HEK293 (cell line): Measurements from ENCODE around the gene RAB40C.

Experiments
- CTCF ChIA-PET: fragments of 350-600 bp; formaldehyde crosslinking; extraction: SDS; loops from one replicate; lab custom pipeline; 2021; ENCODE audit warnings: antibody characterized with exemption; lab: Yijun Ruan, JAX
- POLR2A ChIA-PET: fragments of 300-600 bp; formaldehyde crosslinking; extraction: SDS; loops from one replicate; lab custom pipeline; 2020; ENCODE audit warnings: antibody characterized with exemption, inconsistent platforms; lab: Yijun Ruan, JAX
- H3K27ac ChIP-seq: fragments of 200-500 bp; sonication (Bioruptor generic); 2 replicates; pipeline ENCODE4 v1.5.1; 2014; ENCODE audit warnings: low read depth, low read length, control low read depth, inconsistent platforms; ENCODE audit errors: extremely low read depth
- H3K36me3 ChIP-seq, 2 experiments: fragments of 200-500 bp in 1 of 2; sonication (Bioruptor generic) in 1 of 2; 1 replicate in 1 of 2; 2 replicates in 1 of 2; pipeline ENCODE4 v1.5.1; 2014 to 2017; ENCODE audit warnings: inconsistent platforms in 2 of 2, low read length in 2 of 2; ENCODE audit not compliant: control insufficient read depth in 2 of 2, insufficient read depth in 1 of 2
- H3K4me1 ChIP-seq: fragments of 200-500 bp; sonication (Bioruptor generic); 2 replicates; pipeline ENCODE4 v1.5.1; 2014; ENCODE audit warnings: mild to moderate bottlenecking, low read length, inconsistent platforms; ENCODE audit not compliant: control insufficient read depth, insufficient read depth
- H3K4me3 ChIP-seq: 2 replicates; pipeline ENCODE4 v1.5.1; 2011; ENCODE audit warnings: low read depth, mild to moderate bottlenecking, control low read depth, low read length, moderate library complexity
- H3K9me3 ChIP-seq: fragments of 200-500 bp; sonication (Bioruptor generic); 2 replicates; pipeline ENCODE4 v1.5.1; 2014; ENCODE audit warnings: low read depth, low read length, inconsistent platforms; ENCODE audit not compliant: control insufficient read depth, insufficient read depth
- BCL11B ChIP-seq: fragments of 450-650 bp; formaldehyde crosslinking; IDR thresholded peaks from 2 replicates; pipeline ENCODE4 v1.5.1; 2016; ENCODE audit warnings: low read depth, missing biosample characterization, missing genetic modification characterization
- HOXC10 ChIP-seq: sonication (generic); formaldehyde crosslinking; IDR thresholded peaks from 2 replicates; pipeline ENCODE4 v1.8.1; 2023; ENCODE audit warnings: mild to moderate bottlenecking, missing genetic modification reagents
- SP7 ChIP-seq: fragments of 450-650 bp; formaldehyde crosslinking; IDR thresholded peaks from 2 replicates; pipeline ENCODE4 v1.5.1; 2016; ENCODE audit warnings: missing biosample characterization, missing genetic modification characterization
- TCF7L2 ChIP-seq: IDR thresholded peaks from 2 replicates; pipeline ENCODE4 v1.6.1; 2011; ENCODE audit warnings: low read depth, mild to moderate bottlenecking, inconsistent platforms, low read length, moderate library complexity, borderline replicate concordance
- TRIM28 ChIP-seq: IDR thresholded peaks from 2 replicates; pipeline ENCODE4 v1.6.1; 2011; ENCODE audit warnings: low read length, control low read depth, borderline replicate concordance
- ZBTB7A ChIP-seq: fragments of 450-650 bp; formaldehyde crosslinking; IDR thresholded peaks from 2 replicates; pipeline ENCODE4 v1.5.1; 2016; ENCODE audit warnings: low read depth, missing biosample characterization, missing genetic modification characterization
- ZNF112 ChIP-seq: fragments of 450-650 bp; formaldehyde crosslinking; IDR thresholded peaks from 2 replicates; pipeline ENCODE4 v1.5.0; 2017; ENCODE audit warnings: missing biosample characterization, missing genetic modification characterization
- ZNF155 ChIP-seq: fragments of 450-650 bp; formaldehyde crosslinking; IDR thresholded peaks from 2 replicates; pipeline ENCODE4 v1.5.1; 2016; ENCODE audit warnings: missing biosample characterization, missing genetic modification characterization
- ZNF23 ChIP-seq: fragments of 450-650 bp; formaldehyde crosslinking; IDR thresholded peaks from 2 replicates; pipeline ENCODE4 v1.5.1; 2016; ENCODE audit warnings: missing biosample characterization, missing genetic modification characterization, borderline replicate concordance
- ZNF26 ChIP-seq: fragments of 450-650 bp; formaldehyde crosslinking; IDR thresholded peaks from 2 replicates; pipeline ENCODE4 v1.5.1; 2016; ENCODE audit warnings: missing biosample characterization, missing genetic modification characterization
- ZNF266 ChIP-seq: fragments of 450-650 bp; formaldehyde crosslinking; IDR thresholded peaks from 2 replicates; pipeline ENCODE4 v1.5.1; 2016; ENCODE audit warnings: missing biosample characterization, missing genetic modification characterization, low read depth
- ZNF292 ChIP-seq: fragments of 450-650 bp; formaldehyde crosslinking; IDR thresholded peaks from 2 replicates; pipeline ENCODE4 v1.5.1; 2016; ENCODE audit warnings: low read depth, missing biosample characterization, missing genetic modification characterization, borderline replicate concordance
- ZNF311 ChIP-seq: fragments of 450-650 bp; formaldehyde crosslinking; IDR thresholded peaks from 2 replicates; pipeline ENCODE4 v1.5.1; 2017; ENCODE audit warnings: missing biosample characterization, missing genetic modification characterization, borderline replicate concordance
- ZNF404 ChIP-seq: fragments of 450-650 bp; formaldehyde crosslinking; IDR thresholded peaks from 2 replicates; pipeline ENCODE4 v1.5.1; 2017; ENCODE audit warnings: missing biosample characterization, missing genetic modification characterization
- ZNF585B ChIP-seq: fragments of 450-650 bp; formaldehyde crosslinking; IDR thresholded peaks from 2 replicates; pipeline ENCODE4 v1.5.1; 2016; ENCODE audit warnings: missing biosample characterization, missing genetic modification characterization
- ZNF610 ChIP-seq: fragments of 450-650 bp; formaldehyde crosslinking; IDR thresholded peaks from 2 replicates; pipeline ENCODE4 v1.5.1; 2016; ENCODE audit warnings: missing biosample characterization, missing genetic modification characterization, borderline replicate concordance
- ZNF623 ChIP-seq: fragments of 450-650 bp; formaldehyde crosslinking; IDR thresholded peaks from 2 replicates; pipeline ENCODE4 v1.5.1; 2016; ENCODE audit warnings: missing biosample characterization, missing genetic modification characterization
- ZNF76 ChIP-seq: fragments of 450-650 bp; formaldehyde crosslinking; IDR thresholded peaks from 2 replicates; pipeline ENCODE4; 2016; ENCODE audit warnings: low read depth, missing biosample characterization, missing genetic modification characterization, borderline replicate concordance
- TF ChIP-seq, protein P1 (sequence below): fragments of 450-650 bp; formaldehyde crosslinking; IDR thresholded peaks from 2 replicates; pipeline ENCODE4 v1.5.0; 2017; ENCODE audit warnings: missing biosample characterization, missing genetic modification characterization, borderline replicate concordance
- TF ChIP-seq, protein P2 (sequence below): fragments of 450-650 bp; formaldehyde crosslinking; IDR thresholded peaks from 2 replicates; pipeline ENCODE4 v1.5.1; 2017; ENCODE audit warnings: missing biosample characterization, mild to moderate bottlenecking, missing genetic modification characterization, moderate library complexity

RAB40C gene

GRCh38 chr16:606656-607307 is 16.9 kb downstream of the RAB40C start:
- H3K27ac ChIP-seq: no peak overlapping the region
- TF ChIP-seq ZNF26 (no peak), ZNF112 (tag by site-specific recombination) (no peak), ZNF76 (tag by site-specific recombination) (no peak), BCL11B (tag by site-specific recombination) (no peak), ZNF585B (tag by site-specific recombination) (no peak), ZNF266 (tag by site-specific recombination) (no peak), ZNF311 (tag by site-specific recombination) (no peak), ZNF623 (tag by site-specific recombination) (no peak), ZBTB7A (no peak), ZNF610 (tag by site-specific recombination) (no peak), ZNF292 (tag by site-specific recombination) (no peak), TCF7L2 (no peak)
- TF ChIP-seq, protein P1, sequence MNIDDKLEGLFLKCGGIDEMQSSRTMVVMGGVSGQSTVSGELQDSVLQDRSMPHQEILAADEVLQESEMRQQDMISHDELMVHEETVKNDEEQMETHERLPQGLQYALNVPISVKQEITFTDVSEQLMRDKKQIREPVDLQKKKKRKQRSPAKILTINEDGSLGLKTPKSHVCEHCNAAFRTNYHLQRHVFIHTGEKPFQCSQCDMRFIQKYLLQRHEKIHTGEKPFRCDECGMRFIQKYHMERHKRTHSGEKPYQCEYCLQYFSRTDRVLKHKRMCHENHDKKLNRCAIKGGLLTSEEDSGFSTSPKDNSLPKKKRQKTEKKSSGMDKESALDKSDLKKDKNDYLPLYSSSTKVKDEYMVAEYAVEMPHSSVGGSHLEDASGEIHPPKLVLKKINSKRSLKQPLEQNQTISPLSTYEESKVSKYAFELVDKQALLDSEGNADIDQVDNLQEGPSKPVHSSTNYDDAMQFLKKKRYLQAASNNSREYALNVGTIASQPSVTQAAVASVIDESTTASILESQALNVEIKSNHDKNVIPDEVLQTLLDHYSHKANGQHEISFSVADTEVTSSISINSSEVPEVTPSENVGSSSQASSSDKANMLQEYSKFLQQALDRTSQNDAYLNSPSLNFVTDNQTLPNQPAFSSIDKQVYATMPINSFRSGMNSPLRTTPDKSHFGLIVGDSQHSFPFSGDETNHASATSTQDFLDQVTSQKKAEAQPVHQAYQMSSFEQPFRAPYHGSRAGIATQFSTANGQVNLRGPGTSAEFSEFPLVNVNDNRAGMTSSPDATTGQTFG (tag by site-specific recombination): no peak
- TF ChIP-seq, protein P2, sequence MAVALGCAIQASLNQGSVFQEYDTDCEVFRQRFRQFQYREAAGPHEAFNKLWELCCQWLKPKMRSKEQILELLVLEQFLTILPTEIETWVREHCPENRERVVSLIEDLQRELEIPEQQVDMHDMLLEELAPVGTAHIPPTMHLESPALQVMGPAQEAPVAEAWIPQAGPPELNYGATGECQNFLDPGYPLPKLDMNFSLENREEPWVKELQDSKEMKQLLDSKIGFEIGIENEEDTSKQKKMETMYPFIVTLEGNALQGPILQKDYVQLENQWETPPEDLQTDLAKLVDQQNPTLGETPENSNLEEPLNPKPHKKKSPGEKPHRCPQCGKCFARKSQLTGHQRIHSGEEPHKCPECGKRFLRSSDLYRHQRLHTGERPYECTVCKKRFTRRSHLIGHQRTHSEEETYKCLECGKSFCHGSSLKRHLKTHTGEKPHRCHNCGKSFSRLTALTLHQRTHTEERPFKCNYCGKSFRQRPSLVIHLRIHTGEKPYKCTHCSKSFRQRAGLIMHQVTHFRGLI (tag by site-specific recombination): no peak
- TF ChIP-seq, all 188 proteins: peak for 0
- POLR2A ChIA-PET: no interaction called here
- no peak overlapping the region for H3K4me3 ChIP-seq
- no peaks in the 10 kb centered on the region for H3K36me3 ChIP-seq
- CTCF ChIA-PET: no interaction called here
- no peaks in the 10 kb centered on the region for H3K9me3 ChIP-seq
- no peaks in the 10 kb centered on the region for H3K4me1 ChIP-seq

- H3K9me3 ChIP-seq: no peaks in the 10 kb centered on the region
- H3K4me3 ChIP-seq: no peak overlapping the region
- no peaks in the 10 kb centered on the region for H3K36me3 ChIP-seq
- ChIA-PET POLR2A (no interaction called here), CTCF (no interaction called here)
- TF ChIP-seq ZNF155 (tag by site-specific recombination): no peak
- TF ChIP-seq TRIM28: no peak
- no peak for TF ChIP-seq ZNF23
- no peak for TF ChIP-seq HOXC10 (CRISPR knock-in tag)
- TF ChIP-seq TCF7L2: no peak
- no peak for TF ChIP-seq SP7 (tag by site-specific recombination)
- TF ChIP-seq ZNF404 (tag by site-specific recombination): no peak
- no peaks in the 10 kb centered on the region for H3K4me1 ChIP-seq
- H3K27ac ChIP-seq: no peak overlapping the region
These were observed 18.2 kb downstream of the RAB40C start for GRCh38 chr16:608019-608418.
